WTC11 (cell line): ENCODE results near the gene RARRES2. TPM values are rescaled to one million over a fixed set of nuclear protein-coding genes. Genes with fewer than 3 reads are reported as not detected.

Experiments used
- ATAC-seq: fragments of 200-7000 bp; cut with Tn5 transposase; 2 replicates; pipeline ENCODE4 v1.10.0; 2021; ENCODE audit warnings: mild to moderate bottlenecking, moderate library complexity
- CTCF ChIA-PET: fragments of 300-600 bp; sonication (Branson Sonifier 250); formaldehyde crosslinking; loops from one replicate; lab custom pipeline; 2021; ENCODE audit warnings: antibody characterized with exemption; lab: Charles Lee
- POLR2A ChIA-PET: fragments of 350-600 bp; sonication (Branson Sonifier 250); formaldehyde crosslinking; loops from one replicate; lab custom pipeline; 2021; ENCODE audit warnings: antibody characterized with exemption; lab: Charles Lee
- DNase-seq: peaks from one replicate; pipeline ENCODE4 v3.0.0; 2021; ENCODE audit warnings: low spot score
- H3K27ac Mint-ChIP-seq: 2 replicates; pipeline ENCODE4 v1.8.0; 2021; ENCODE audit warnings: mixed read lengths
- H3K27me3 Mint-ChIP-seq: 2 replicates; pipeline ENCODE4 v1.8.0; 2021; ENCODE audit warnings: low read depth, mild to moderate bottlenecking, moderate library complexity, mixed read lengths
- H3K36me3 Mint-ChIP-seq: 2 replicates; pipeline ENCODE4 v1.8.0; 2021; ENCODE audit warnings: mixed read lengths
- H3K4me1 Mint-ChIP-seq: 2 replicates; pipeline ENCODE4 v1.8.0; 2022; ENCODE audit warnings: mixed read lengths
- H3K4me3 Mint-ChIP-seq: 2 replicates; pipeline ENCODE4 v1.8.0; 2021; ENCODE audit warnings: mild to moderate bottlenecking, moderate library complexity, mixed read lengths
- H3K9me3 Mint-ChIP-seq: 2 replicates; pipeline ENCODE4 v1.8.0; 2021; ENCODE audit warnings: mixed read lengths
- ATF1 ChIP-seq: sonication (generic); formaldehyde crosslinking; IDR thresholded peaks from 2 replicates; pipeline ENCODE4 v1.8.1; 2023; ENCODE audit warnings: mild to moderate bottlenecking, moderate library complexity, missing genetic modification reagents
- CREB1 ChIP-seq: sonication (generic); formaldehyde crosslinking; IDR thresholded peaks from 2 replicates; pipeline ENCODE4 v1.8.0; 2023; ENCODE audit warnings: mild to moderate bottlenecking, missing genetic modification reagents
- CREM ChIP-seq: sonication (generic); formaldehyde crosslinking; IDR thresholded peaks from 2 replicates; pipeline ENCODE4 v1.8.1; 2022; ENCODE audit warnings: mild to moderate bottlenecking, missing genetic modification reagents, moderate library complexity
- ETV6 ChIP-seq: sonication (generic); formaldehyde crosslinking; IDR thresholded peaks from 2 replicates; pipeline ENCODE4 v1.8.1; 2022; ENCODE audit warnings: mild to moderate bottlenecking, missing genetic modification reagents
- FOXK1 ChIP-seq: sonication (generic); formaldehyde crosslinking; IDR thresholded peaks from 2 replicates; pipeline ENCODE4 v1.8.0; 2022; ENCODE audit warnings: mild to moderate bottlenecking, moderate library complexity, missing genetic modification reagents
- FOXP1 ChIP-seq: sonication (generic); formaldehyde crosslinking; IDR thresholded peaks from 2 replicates; pipeline ENCODE4 v1.8.0; 2022; ENCODE audit warnings: missing genetic modification reagents, mild to moderate bottlenecking, moderate library complexity, borderline replicate concordance
- GRHL2 ChIP-seq: fragments of 250-450 bp; sonication (Bioruptor Pico); IDR thresholded peaks from 2 replicates; pipeline ENCODE4 v1.8.0; 2022; ENCODE audit warnings: mild to moderate bottlenecking, moderate library complexity; ENCODE audit not compliant: insufficient replicate concordance, severe bottlenecking
- IRF2 ChIP-seq: sonication (generic); formaldehyde crosslinking; IDR thresholded peaks from 2 replicates; pipeline ENCODE4 v1.8.0; 2022; ENCODE audit warnings: low read depth, missing genetic modification reagents, borderline replicate concordance
- MXD4 ChIP-seq: fragments of 250-450 bp; sonication (Bioruptor Pico); IDR thresholded peaks from 2 replicates; pipeline ENCODE4 v1.8.0; 2021; ENCODE audit warnings: mild to moderate bottlenecking, moderate library complexity, borderline replicate concordance
- NFE2L1 ChIP-seq: sonication (generic); formaldehyde crosslinking; IDR thresholded peaks from 2 replicates; pipeline ENCODE4 v1.8.1; 2023; ENCODE audit warnings: missing genetic modification reagents
- OVOL2 ChIP-seq: fragments of 250-450 bp; sonication (Bioruptor Pico); IDR thresholded peaks from 2 replicates; pipeline ENCODE4 v1.9.0; 2021; ENCODE audit warnings: mild to moderate bottlenecking, borderline replicate concordance
- RELA ChIP-seq: sonication (generic); formaldehyde crosslinking; IDR thresholded peaks from 2 replicates; pipeline ENCODE4 v1.8.1; 2022; ENCODE audit warnings: missing genetic modification reagents, mild to moderate bottlenecking, borderline replicate concordance
- RORB ChIP-seq: fragments of 250-450 bp; sonication (Bioruptor Pico); IDR thresholded peaks from 2 replicates; pipeline ENCODE4 v1.9.0; 2021; ENCODE audit warnings: mild to moderate bottlenecking
- ZBTB21 ChIP-seq: sonication (generic); formaldehyde crosslinking; IDR thresholded peaks from 2 replicates; pipeline ENCODE4 v1.8.1; 2023; ENCODE audit warnings: mild to moderate bottlenecking, missing genetic modification reagents, borderline replicate concordance
- ZNF317 ChIP-seq: sonication (generic); formaldehyde crosslinking; IDR thresholded peaks from 2 replicates; pipeline ENCODE4 v1.8.1; 2023; ENCODE audit warnings: low read depth, mild to moderate bottlenecking, moderate library complexity, missing genetic modification reagents, borderline replicate concordance
- ZNF396 ChIP-seq: fragments of 250-450 bp; sonication (Bioruptor Pico); IDR thresholded peaks from 2 replicates; pipeline ENCODE4 v1.8.0; 2021; ENCODE audit warnings: mild to moderate bottlenecking, moderate library complexity, borderline replicate concordance
- ZNF423 ChIP-seq: fragments of 250-450 bp; sonication (Bioruptor Pico); IDR thresholded peaks from 2 replicates; pipeline ENCODE4 v2.1.2; 2022; ENCODE audit warnings: mild to moderate bottlenecking, moderate library complexity
- ZNF671 ChIP-seq: fragments of 250-450 bp; sonication (Bioruptor Pico); IDR thresholded peaks from 2 replicates; pipeline ENCODE4 v1.8.0; 2021; ENCODE audit warnings: mild to moderate bottlenecking
- total RNA-seq: library from RNA; stranded (reverse); gene quantifications from 3 replicates; pipeline ENCODE4 v1.2.3, GENCODE V29; 2021
- TF ChIP-seq, protein P1 (sequence below): sonication (generic); formaldehyde crosslinking; IDR thresholded peaks from 2 replicates; pipeline ENCODE4 v1.8.0; 2023; ENCODE audit warnings: missing genetic modification reagents, mild to moderate bottlenecking, borderline replicate concordance
- TF ChIP-seq, protein P2 (sequence below): sonication (generic); formaldehyde crosslinking; IDR thresholded peaks from 2 replicates; pipeline ENCODE4 v1.8.1; 2023; ENCODE audit warnings: mild to moderate bottlenecking, moderate library complexity, missing genetic modification reagents
- TF ChIP-seq, protein P3 (sequence below): fragments of 250-450 bp; sonication (Bioruptor Pico); conservative IDR thresholded peaks from 2 replicates; pipeline ENCODE4 v1.9.0; 2021; ENCODE audit warnings: mild to moderate bottlenecking
- TF ChIP-seq, protein P4 (sequence below): sonication (generic); formaldehyde crosslinking; IDR thresholded peaks from 2 replicates; pipeline ENCODE4 v1.8.1; 2023; ENCODE audit warnings: mild to moderate bottlenecking, missing genetic modification reagents

Gene RARRES2
- total RNA-seq, 1 experiment from 2014 or later = 230 TPM

DNA sequence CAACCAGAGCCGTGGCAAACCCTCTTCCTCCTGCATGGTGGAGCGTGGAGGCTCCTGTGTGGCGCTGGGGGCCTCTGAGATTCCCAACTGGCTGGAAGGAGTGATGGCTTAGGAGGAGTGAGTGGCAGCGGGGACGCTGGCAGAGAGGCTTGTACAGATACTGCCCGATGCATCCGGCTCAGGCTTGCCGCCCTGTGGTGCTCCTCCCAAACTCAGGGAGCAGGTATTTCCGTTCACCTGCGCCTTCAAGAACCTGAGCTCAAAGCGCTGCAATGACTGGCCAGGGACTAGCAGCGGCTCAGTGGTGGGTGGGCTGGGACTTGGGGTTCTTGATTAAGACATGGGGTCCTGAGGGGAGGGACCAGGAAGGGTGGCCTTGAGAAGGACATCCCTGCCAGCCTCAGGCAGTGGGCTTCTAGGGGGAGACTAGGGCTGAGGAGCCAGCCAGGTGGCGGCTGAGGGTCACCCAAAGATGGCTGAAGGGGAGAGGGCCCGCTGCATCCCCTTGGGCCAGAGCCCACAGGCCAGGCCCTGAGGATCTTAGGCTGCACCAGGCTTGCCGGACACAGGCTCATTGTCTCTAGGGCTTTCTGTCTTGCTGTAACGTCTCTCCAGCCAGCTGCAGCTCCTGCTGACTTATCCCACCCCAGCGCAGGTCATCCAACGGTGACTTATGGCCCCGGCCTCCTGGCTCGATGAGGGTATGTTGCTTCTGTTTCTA is 40.9 kb upstream of the RARRES2 start:
- H3K27ac Mint-ChIP-seq = peak overlapping the region; percentile 96
- peaks cover 12% of the 10 kb centered on the region for H3K36me3 Mint-ChIP-seq
- H3K27me3 Mint-ChIP-seq = no peaks in the 10 kb centered on the region
- H3K9me3 Mint-ChIP-seq = no peaks in the 10 kb centered on the region
- TF ChIP-seq RELA = no peak
- TF ChIP-seq, protein P1, sequence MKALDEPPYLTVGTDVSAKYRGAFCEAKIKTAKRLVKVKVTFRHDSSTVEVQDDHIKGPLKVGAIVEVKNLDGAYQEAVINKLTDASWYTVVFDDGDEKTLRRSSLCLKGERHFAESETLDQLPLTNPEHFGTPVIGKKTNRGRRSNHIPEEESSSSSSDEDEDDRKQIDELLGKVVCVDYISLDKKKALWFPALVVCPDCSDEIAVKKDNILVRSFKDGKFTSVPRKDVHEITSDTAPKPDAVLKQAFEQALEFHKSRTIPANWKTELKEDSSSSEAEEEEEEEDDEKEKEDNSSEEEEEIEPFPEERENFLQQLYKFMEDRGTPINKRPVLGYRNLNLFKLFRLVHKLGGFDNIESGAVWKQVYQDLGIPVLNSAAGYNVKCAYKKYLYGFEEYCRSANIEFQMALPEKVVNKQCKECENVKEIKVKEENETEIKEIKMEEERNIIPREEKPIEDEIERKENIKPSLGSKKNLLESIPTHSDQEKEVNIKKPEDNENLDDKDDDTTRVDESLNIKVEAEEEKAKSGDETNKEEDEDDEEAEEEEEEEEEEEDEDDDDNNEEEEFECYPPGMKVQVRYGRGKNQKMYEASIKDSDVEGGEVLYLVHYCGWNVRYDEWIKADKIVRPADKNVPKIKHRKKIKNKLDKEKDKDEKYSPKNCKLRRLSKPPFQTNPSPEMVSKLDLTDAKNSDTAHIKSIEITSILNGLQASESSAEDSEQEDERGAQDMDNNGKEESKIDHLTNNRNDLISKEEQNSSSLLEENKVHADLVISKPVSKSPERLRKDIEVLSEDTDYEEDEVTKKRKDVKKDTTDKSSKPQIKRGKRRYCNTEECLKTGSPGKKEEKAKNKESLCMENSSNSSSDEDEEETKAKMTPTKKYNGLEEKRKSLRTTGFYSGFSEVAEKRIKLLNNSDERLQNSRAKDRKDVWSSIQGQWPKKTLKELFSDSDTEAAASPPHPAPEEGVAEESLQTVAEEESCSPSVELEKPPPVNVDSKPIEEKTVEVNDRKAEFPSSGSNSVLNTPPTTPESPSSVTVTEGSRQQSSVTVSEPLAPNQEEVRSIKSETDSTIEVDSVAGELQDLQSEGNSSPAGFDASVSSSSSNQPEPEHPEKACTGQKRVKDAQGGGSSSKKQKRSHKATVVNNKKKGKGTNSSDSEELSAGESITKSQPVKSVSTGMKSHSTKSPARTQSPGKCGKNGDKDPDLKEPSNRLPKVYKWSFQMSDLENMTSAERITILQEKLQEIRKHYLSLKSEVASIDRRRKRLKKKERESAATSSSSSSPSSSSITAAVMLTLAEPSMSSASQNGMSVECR (CRISPR knock-in tag) = peak; percentile 47; the same call in 1 of the 2 replicates
- no peak for TF ChIP-seq CREB1 (CRISPR knock-in tag)
- ATAC-seq (no peak), DNase-seq (peak; percentile 14)
- ChIA-PET POLR2A (interaction anchor here (0.6 to 1.5 kb wide), 2 partner anchors 52 to 699 kb away, joined by 3 to 6 read pairs; partner anchors contain the start of gene FASTK), CTCF (interaction anchor here (0.6 to 5.1 kb wide), 2 partner anchors 20 to 48 kb away, joined by 3 to 33 read pairs; no protein-coding TSS in a partner anchor)
- peaks cover 79% of the 10 kb centered on the region for H3K4me1 Mint-ChIP-seq
- H3K4me3 Mint-ChIP-seq = peak overlapping the region; percentile 47

DNA sequence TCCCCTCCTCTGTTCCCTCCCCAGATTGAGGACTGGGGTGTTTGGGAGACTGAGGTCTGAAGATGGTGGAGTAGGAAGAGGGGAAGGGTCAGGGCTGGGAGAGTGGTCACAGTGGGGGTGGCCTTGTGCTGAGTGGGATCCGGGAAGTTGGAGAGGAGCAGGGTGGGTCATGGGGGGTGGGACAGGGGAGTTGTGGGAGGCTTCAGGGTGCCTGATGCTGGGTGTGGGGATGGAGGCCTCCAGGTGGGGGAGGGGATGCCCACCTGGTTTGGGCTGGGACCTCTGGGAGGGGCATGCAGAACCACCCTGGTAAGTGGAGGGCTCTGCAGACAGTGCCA is 40.3 kb upstream of the RARRES2 start:
- no peak overlapping the region; the same call in 1 of the 2 replicates for H3K27ac Mint-ChIP-seq
- H3K36me3 Mint-ChIP-seq = peaks cover 7% of the 10 kb centered on the region
- H3K4me1 Mint-ChIP-seq = peaks cover 82% of the 10 kb centered on the region
- no peak overlapping the region for H3K4me3 Mint-ChIP-seq
- no peaks in the 10 kb centered on the region for H3K27me3 Mint-ChIP-seq
- TF ChIP-seq FOXK1 (CRISPR knock-in tag) (no peak), ATF1 (no peak), ZNF423 (no peak), GRHL2 (CRISPR knock-in tag) (no peak), OVOL2 (no peak), FOXP1 (no peak), ZNF317 (no peak), RORB (no peak), ZBTB21 (no peak), ZNF671 (CRISPR knock-in tag) (no peak), ZNF396 (CRISPR knock-in tag) (no peak), MXD4 (CRISPR knock-in tag) (no peak), NFE2L1 (no peak), IRF2 (no peak), CREM (CRISPR knock-in tag) (no peak), ETV6 (CRISPR knock-in tag) (no peak)
- TF ChIP-seq, protein P2, sequence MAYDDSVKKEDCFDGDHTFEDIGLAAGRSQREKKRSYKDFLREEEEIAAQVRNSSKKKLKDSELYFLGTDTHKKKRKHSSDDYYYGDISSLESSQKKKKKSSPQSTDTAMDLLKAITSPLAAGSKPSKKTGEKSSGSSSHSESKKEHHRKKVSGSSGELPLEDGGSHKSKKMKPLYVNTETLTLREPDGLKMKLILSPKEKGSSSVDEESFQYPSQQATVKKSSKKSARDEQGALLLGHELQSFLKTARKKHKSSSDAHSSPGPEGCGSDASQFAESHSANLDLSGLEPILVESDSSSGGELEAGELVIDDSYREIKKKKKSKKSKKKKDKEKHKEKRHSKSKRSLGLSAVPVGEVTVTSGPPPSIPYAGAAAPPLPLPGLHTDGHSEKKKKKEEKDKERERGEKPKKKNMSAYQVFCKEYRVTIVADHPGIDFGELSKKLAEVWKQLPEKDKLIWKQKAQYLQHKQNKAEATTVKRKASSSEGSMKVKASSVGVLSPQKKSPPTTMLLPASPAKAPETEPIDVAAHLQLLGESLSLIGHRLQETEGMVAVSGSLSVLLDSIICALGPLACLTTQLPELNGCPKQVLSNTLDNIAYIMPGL (CRISPR knock-in tag) = no peak
- TF ChIP-seq, protein P3, sequence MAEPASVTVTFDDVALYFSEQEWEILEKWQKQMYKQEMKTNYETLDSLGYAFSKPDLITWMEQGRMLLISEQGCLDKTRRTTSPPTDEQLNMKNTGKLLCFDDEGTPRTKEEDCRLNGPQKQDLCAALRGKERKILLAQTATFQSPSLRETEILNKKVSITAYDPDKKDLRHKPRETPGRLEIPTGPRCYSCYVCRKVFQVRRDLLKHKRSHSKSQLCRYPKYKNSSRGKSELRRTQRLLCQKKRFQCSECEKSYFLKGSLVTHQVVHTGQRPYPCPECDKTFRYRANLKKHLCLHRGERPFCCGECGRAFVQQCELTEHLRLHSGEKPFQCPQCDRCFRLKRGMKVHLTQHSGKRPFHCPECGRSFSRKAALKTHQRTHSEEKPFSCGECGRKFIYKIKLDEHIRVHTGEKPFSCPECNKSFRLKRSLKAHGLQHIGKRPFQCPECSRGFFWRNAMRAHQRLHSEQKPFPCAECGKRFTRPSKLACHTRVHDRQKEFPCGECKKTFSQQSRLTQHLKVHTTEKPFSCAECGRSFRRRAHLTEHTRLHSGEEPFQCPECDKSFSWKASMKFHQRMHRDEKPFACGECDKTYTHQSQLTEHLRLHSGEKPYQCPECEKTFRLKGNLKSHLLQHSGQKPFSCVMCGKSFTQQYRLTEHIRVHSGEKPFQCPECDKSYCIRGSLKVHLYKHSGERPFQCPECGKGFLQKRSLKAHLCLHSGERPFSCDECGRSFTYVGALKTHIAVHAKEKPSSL (CRISPR knock-in tag) = no peak
- TF ChIP-seq, protein P4, sequence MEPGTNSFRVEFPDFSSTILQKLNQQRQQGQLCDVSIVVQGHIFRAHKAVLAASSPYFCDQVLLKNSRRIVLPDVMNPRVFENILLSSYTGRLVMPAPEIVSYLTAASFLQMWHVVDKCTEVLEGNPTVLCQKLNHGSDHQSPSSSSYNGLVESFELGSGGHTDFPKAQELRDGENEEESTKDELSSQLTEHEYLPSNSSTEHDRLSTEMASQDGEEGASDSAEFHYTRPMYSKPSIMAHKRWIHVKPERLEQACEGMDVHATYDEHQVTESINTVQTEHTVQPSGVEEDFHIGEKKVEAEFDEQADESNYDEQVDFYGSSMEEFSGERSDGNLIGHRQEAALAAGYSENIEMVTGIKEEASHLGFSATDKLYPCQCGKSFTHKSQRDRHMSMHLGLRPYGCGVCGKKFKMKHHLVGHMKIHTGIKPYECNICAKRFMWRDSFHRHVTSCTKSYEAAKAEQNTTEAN = no peak
- ChIA-PET POLR2A (interaction anchor here (0.6 kb wide), 1 partner anchor 699 kb away, joined by 3 read pairs; the partner anchor contains the start of gene FASTK), CTCF (interaction anchor here (0.6 kb wide), 1 partner anchor 47 kb away, joined by 3 read pairs; no protein-coding TSS in a partner anchor)
- peak; percentile 6 for DNase-seq
- no peak for ATAC-seq
- no peaks in the 10 kb centered on the region for H3K9me3 Mint-ChIP-seq
